HepG2 (cell line): ENCODE results near the gene SLC2A11. TPM values are rescaled to one million over a fixed set of nuclear protein-coding genes. Genes with fewer than 3 reads are reported as not detected.

Source experiments
- BRD4 ChIP-seq: sonication (generic); formaldehyde crosslinking; IDR thresholded peaks from 2 replicates; pipeline ENCODE4 v1.4.0; 2020; ENCODE audit warnings: missing genetic modification reagents
- ELF3 ChIP-seq: IDR thresholded peaks from 2 replicates; pipeline ENCODE4 v1.6.1; 2016; ENCODE audit warnings: missing genetic modification reagents, missing compliant biosample characterization
- FIP1L1 ChIP-seq: fragments of 200-400 bp; formaldehyde crosslinking; IDR thresholded peaks from 2 replicates; pipeline ENCODE4 v1.6.1; 2018; ENCODE audit warnings: low read depth, mild to moderate bottlenecking, low read length, moderate library complexity, borderline replicate concordance; ENCODE audit not compliant: insufficient read depth
- GLI4 ChIP-seq: sonication (generic); formaldehyde crosslinking; IDR thresholded peaks from 2 replicates; pipeline ENCODE4 v1.5.1; 2020; ENCODE audit warnings: missing genetic modification reagents, mild to moderate bottlenecking, moderate library complexity, borderline replicate concordance
- IKZF4 ChIP-seq: sonication (generic); formaldehyde crosslinking; IDR thresholded peaks from 2 replicates; pipeline ENCODE4 v1.5.1; 2020; ENCODE audit warnings: borderline replicate concordance, mild to moderate bottlenecking, low read depth, missing genetic modification reagents; ENCODE audit errors: not compliant biosample characterization
- JUND ChIP-seq: sonication (generic); formaldehyde crosslinking; IDR thresholded peaks from 2 replicates; pipeline ENCODE4 v1.8.0; 2022; ENCODE audit warnings: mild to moderate bottlenecking, missing genetic modification reagents
- KAT8 ChIP-seq: IDR thresholded peaks from 2 replicates; pipeline ENCODE4 v1.6.1; 2016; ENCODE audit warnings: missing genetic modification reagents, missing compliant biosample characterization
- NFE2L2 ChIP-seq: fragments of 150-350 bp; IDR thresholded peaks from 2 replicates; pipeline ENCODE4 v1.6.1; 2014; ENCODE audit warnings: low read length
- SOX6 ChIP-seq, 2 experiments: fragments of 450-650 bp in 1 of 2; sonication (generic) in 1 of 2; formaldehyde crosslinking in 1 of 2; IDR thresholded peaks; 2 replicates each; pipeline versions ENCODE4 v1.4.0 to v1.6.1; 2017 to 2020; ENCODE audit warnings: antibody characterized with exemption in 1 of 2, mild to moderate bottlenecking in 1 of 2, missing genetic modification reagents in 1 of 2
- STAG1 ChIP-seq: sonication (generic); formaldehyde crosslinking; IDR thresholded peaks from 2 replicates; pipeline ENCODE4 v1.4.0; 2020; ENCODE audit warnings: missing genetic modification reagents
- YEATS2 ChIP-seq: sonication (generic); formaldehyde crosslinking; IDR thresholded peaks from 2 replicates; pipeline ENCODE4 v1.4.0; 2020; ENCODE audit warnings: missing genetic modification reagents, borderline replicate concordance
- ZBTB1 ChIP-seq: sonication (generic); formaldehyde crosslinking; IDR thresholded peaks from 2 replicates; pipeline ENCODE4 v1.4.0; 2020; ENCODE audit warnings: missing genetic modification reagents, borderline replicate concordance
- ZBTB42 ChIP-seq: sonication (generic); formaldehyde crosslinking; IDR thresholded peaks from 2 replicates; pipeline ENCODE4 v1.5.0; 2020; ENCODE audit warnings: mild to moderate bottlenecking, missing genetic modification reagents
- ZBTB8A ChIP-seq: sonication (generic); formaldehyde crosslinking; IDR thresholded peaks from 2 replicates; pipeline ENCODE4 v1.4.0; 2020; ENCODE audit warnings: mild to moderate bottlenecking, low read depth, missing genetic modification reagents, borderline replicate concordance
- ZFYVE20 ChIP-seq: sonication (generic); formaldehyde crosslinking; IDR thresholded peaks from 2 replicates; pipeline ENCODE4 v1.8.0; 2023; ENCODE audit warnings: low read depth, mild to moderate bottlenecking, moderate library complexity, missing genetic modification reagents, borderline replicate concordance
- ZNF30 ChIP-seq: sonication (generic); formaldehyde crosslinking; IDR thresholded peaks from 2 replicates; pipeline ENCODE4 v1.5.0; 2020; ENCODE audit warnings: mild to moderate bottlenecking, missing genetic modification reagents
- ZNF33B ChIP-seq: sonication (generic); formaldehyde crosslinking; IDR thresholded peaks from 2 replicates; pipeline ENCODE4 v1.5.1; 2020; ENCODE audit warnings: mild to moderate bottlenecking, missing genetic modification reagents
- ZNF703 ChIP-seq: sonication (generic); formaldehyde crosslinking; IDR thresholded peaks from 2 replicates; pipeline ENCODE4 v1.5.1; 2020; ENCODE audit warnings: missing genetic modification reagents, mild to moderate bottlenecking, moderate library complexity, borderline replicate concordance
- polyA plus RNA-seq, 8 experiments: library from polyadenylated mRNA; depleted of rRNA in 3 of 8; stranded (reverse) in 7 of 8; unstranded in 1 of 8; fragments of >200 nt; fragmentation: Illumina TruSeq in 4 of 8; extraction: Trizol in 4 of 8; gene quantifications; 2 replicates each; pipeline versions ENCODE4 v1.2.1 to v1.2.3, GENCODE V29; 2011 to 2016; ENCODE audit warnings: low read depth in 4 of 8, missing spikeins in 1 of 8, mixed read lengths in 1 of 8; ENCODE audit not compliant: insufficient read depth in 1 of 8
- total RNA-seq, 5 experiments: library from RNA; depleted of rRNA; stranded (reverse); fragments of >200 nt; fragmentation: Illumina TruSeq; extraction: Trizol; gene quantifications; 2 replicates each; pipeline ENCODE4 v1.2.3, GENCODE V29; 2016; ENCODE audit warnings: low read depth in 1 of 5
- TF ChIP-seq, protein P1 (sequence below): sonication (generic); formaldehyde crosslinking; IDR thresholded peaks from 2 replicates; pipeline ENCODE4 v1.4.0; 2020; ENCODE audit warnings: missing genetic modification reagents
- TF ChIP-seq, protein P2 (sequence below): sonication (generic); formaldehyde crosslinking; IDR thresholded peaks from 2 replicates; pipeline ENCODE4 v1.5.0; 2020; ENCODE audit warnings: mild to moderate bottlenecking, missing genetic modification reagents, moderate library complexity
- TF ChIP-seq, protein P3 (sequence below): IDR thresholded peaks from 2 replicates; pipeline ENCODE4 v1.6.1; 2012; ENCODE audit warnings: inconsistent platforms
- TF ChIP-seq, protein P4 (sequence below), 2 experiments: fragments of 450-650 bp in 1 of 2; sonication (generic) in 1 of 2; formaldehyde crosslinking; IDR thresholded peaks; 2 replicates each; pipeline versions ENCODE4 v1.5.0 to v1.8.0; 2020 to 2022; ENCODE audit warnings: mild to moderate bottlenecking in 1 of 2, missing genetic modification reagents in 1 of 2

SLC2A11 gene
- total and polyA plus RNA-seq, 2 of the 13 experiments (the other 11 are each of a cell fraction or from before 2014, with no cell fraction given): 15.2 to 15.4 TPM

DNA sequence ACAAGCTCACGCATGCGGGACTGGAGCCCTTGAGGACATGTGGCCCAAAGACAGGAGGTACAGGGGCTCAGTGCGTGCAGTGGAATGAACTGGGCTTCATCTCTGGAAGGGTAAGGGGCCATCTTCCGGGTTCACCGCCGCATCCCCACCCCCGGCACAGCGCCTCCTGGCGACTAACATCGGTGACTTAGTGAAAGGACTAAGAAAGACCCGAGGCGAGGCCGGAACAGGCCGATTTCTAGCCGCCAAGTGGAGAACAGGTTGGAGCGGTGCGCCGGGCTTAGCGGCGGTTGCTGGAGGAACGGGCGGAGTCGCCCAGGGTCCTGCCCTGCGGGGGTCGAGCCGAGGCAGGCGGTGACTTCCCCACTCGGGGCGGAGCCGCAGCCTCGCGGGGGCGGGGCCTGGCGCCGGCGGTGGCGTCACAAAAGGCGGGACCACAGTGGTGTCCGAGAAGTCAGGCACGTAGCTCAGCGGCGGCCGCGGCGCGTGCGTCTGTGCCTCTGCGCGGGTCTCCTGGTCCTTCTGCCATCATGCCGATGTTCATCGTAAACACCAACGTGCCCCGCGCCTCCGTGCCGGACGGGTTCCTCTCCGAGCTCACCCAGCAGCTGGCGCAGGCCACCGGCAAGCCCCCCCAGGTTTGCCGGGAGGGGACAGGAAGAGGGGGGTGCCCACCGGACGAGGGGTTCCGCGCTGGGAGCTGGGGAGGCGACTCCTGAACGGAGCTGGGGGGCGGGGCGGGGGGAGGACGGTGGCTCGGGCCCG, 36.5 kb downstream of the SLC2A11 start, which contains the start of gene MIF (continued):
- peak; percentile 67; the same call in 1 of the 2 replicates for TF ChIP-seq ELF3 (CRISPR knock-in tag)
- TF ChIP-seq BRD4 (CRISPR knock-in tag): 0 out of 2 replicates have a peak, but pooled peaks have one; percentile 3
- no peak for TF ChIP-seq GLI4 (CRISPR knock-in tag)
- TF ChIP-seq NFE2L2: no peak
- TF ChIP-seq SOX6 (IDR thresholded peaks at IDR 0.05): no peak
- peak; percentile 36 for TF ChIP-seq SOX6 (CRISPR knock-in tag; IDR thresholded peaks at IDR 0.05)
- TF ChIP-seq ZBTB8A: no peak; the same call in 1 of the 2 replicates
- TF ChIP-seq ZNF703 (CRISPR knock-in tag): no peak
- TF ChIP-seq, protein P1, sequence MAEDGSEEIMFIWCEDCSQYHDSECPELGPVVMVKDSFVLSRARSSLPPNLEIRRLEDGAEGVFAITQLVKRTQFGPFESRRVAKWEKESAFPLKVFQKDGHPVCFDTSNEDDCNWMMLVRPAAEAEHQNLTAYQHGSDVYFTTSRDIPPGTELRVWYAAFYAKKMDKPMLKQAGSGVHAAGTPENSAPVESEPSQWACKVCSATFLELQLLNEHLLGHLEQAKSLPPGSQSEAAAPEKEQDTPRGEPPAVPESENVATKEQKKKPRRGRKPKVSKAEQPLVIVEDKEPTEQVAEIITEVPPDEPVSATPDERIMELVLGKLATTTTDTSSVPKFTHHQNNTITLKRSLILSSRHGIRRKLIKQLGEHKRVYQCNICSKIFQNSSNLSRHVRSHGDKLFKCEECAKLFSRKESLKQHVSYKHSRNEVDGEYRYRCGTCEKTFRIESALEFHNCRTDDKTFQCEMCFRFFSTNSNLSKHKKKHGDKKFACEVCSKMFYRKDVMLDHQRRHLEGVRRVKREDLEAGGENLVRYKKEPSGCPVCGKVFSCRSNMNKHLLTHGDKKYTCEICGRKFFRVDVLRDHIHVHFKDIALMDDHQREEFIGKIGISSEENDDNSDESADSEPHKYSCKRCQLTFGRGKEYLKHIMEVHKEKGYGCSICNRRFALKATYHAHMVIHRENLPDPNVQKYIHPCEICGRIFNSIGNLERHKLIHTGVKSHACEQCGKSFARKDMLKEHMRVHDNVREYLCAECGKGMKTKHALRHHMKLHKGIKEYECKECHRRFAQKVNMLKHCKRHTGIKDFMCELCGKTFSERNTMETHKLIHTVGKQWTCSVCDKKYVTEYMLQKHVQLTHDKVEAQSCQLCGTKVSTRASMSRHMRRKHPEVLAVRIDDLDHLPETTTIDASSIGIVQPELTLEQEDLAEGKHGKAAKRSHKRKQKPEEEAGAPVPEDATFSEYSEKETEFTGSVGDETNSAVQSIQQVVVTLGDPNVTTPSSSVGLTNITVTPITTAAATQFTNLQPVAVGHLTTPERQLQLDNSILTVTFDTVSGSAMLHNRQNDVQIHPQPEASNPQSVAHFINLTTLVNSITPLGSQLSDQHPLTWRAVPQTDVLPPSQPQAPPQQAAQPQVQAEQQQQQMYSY (CRISPR knock-in tag): no peak
- peak; percentile 79; the same call in 1 of the 2 replicates for TF ChIP-seq ZNF30 (CRISPR knock-in tag)
- TF ChIP-seq FIP1L1: peak; percentile 64; the same call in 1 of the 2 replicates
- TF ChIP-seq ZBTB42 (CRISPR knock-in tag): no peak
- no peak for TF ChIP-seq JUND (CRISPR knock-in tag)
- TF ChIP-seq, protein P2, sequence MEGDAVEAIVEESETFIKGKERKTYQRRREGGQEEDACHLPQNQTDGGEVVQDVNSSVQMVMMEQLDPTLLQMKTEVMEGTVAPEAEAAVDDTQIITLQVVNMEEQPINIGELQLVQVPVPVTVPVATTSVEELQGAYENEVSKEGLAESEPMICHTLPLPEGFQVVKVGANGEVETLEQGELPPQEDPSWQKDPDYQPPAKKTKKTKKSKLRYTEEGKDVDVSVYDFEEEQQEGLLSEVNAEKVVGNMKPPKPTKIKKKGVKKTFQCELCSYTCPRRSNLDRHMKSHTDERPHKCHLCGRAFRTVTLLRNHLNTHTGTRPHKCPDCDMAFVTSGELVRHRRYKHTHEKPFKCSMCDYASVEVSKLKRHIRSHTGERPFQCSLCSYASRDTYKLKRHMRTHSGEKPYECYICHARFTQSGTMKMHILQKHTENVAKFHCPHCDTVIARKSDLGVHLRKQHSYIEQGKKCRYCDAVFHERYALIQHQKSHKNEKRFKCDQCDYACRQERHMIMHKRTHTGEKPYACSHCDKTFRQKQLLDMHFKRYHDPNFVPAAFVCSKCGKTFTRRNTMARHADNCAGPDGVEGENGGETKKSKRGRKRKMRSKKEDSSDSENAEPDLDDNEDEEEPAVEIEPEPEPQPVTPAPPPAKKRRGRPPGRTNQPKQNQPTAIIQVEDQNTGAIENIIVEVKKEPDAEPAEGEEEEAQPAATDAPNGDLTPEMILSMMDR (CRISPR knock-in tag): peak; percentile 92
- TF ChIP-seq STAG1 (CRISPR knock-in tag): peak; percentile 26; the same call in 1 of the 2 replicates
- peak; percentile 78 for TF ChIP-seq KAT8 (CRISPR knock-in tag)
- TF ChIP-seq IKZF4 (CRISPR knock-in tag): peak; percentile 53
- TF ChIP-seq, protein P3, sequence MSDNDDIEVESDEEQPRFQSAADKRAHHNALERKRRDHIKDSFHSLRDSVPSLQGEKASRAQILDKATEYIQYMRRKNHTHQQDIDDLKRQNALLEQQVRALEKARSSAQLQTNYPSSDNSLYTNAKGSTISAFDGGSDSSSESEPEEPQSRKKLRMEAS: peak; percentile 81
- no peak for TF ChIP-seq ZFYVE20 (CRISPR knock-in tag)
- TF ChIP-seq ZBTB1 (CRISPR knock-in tag): no peak
- peak; percentile 66; the same call in 1 of the 2 replicates for TF ChIP-seq YEATS2 (CRISPR knock-in tag)
- TF ChIP-seq, protein P4, sequence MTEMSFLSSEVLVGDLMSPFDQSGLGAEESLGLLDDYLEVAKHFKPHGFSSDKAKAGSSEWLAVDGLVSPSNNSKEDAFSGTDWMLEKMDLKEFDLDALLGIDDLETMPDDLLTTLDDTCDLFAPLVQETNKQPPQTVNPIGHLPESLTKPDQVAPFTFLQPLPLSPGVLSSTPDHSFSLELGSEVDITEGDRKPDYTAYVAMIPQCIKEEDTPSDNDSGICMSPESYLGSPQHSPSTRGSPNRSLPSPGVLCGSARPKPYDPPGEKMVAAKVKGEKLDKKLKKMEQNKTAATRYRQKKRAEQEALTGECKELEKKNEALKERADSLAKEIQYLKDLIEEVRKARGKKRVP (CRISPR knock-in tag; IDR thresholded peaks at IDR 0.05): peak in 1 of 2 experiments; percentile 15; a peak in 1 of 4 replicates
- TF ChIP-seq ZNF33B (CRISPR knock-in tag): no peak
